Measurements from ENCODE around the gene DCTN4. TPM values are rescaled to one million over a fixed set of nuclear protein-coding genes. Genes with fewer than 3 reads are reported as not detected.

DCTN4 gene
- total RNA-seq, 1 experiment from 2014 or later = 43.9 TPM

GRCh38 chr5:150675069-150675468 lies 83.7 kb downstream of the DCTN4 start:
- Mint-ChIP-seq H3K36me3 (peaks cover 5% of the 10 kb centered on the region), H3K27me3 (ENCODE audit: low read depth) (no peaks in the 10 kb centered on the region), H3K9me3 (peaks cover under 1% of the 10 kb centered on the region; the same call in 1 of the 2 replicates), H3K4me1 (peaks cover 29% of the 10 kb centered on the region), H3K4me3 (no peak overlapping the region), H3K27ac (peak overlapping the region; percentile 70; the same call in 1 of the 2 replicates)
- ATAC-seq (no peak), DNase-seq (ENCODE audit: low spot score) (no peak)
- POLR2A ChIA-PET = no interaction called here
- CTCF ChIA-PET = interaction anchor here (0.7 kb wide), 1 partner anchor 26 kb away, joined by 3 read pairs; the partner anchor contains the start of gene RBM22
- TF ChIP-seq ZSCAN18 (CRISPR knock-in tag; IDR thresholded peaks at IDR 0.05) (no peak), FOXP4 (CRISPR knock-in tag; IDR thresholded peaks at IDR 0.05) (no peak), USF1 (CRISPR knock-in tag; IDR thresholded peaks at IDR 0.05) (no peak), JAZF1 (CRISPR knock-in tag; IDR thresholded peaks at IDR 0.05) (no peak), NR1H2 (CRISPR knock-in tag; IDR thresholded peaks at IDR 0.05) (no peak), NFATC4 (CRISPR knock-in tag; IDR thresholded peaks at IDR 0.05) (no peak), ZNF121 (CRISPR knock-in tag; IDR thresholded peaks at IDR 0.05) (no peak), ZNF396 (CRISPR knock-in tag; IDR thresholded peaks at IDR 0.05; ENCODE audit: borderline replicate concordance) (no peak)
- TF ChIP-seq, protein P1, sequence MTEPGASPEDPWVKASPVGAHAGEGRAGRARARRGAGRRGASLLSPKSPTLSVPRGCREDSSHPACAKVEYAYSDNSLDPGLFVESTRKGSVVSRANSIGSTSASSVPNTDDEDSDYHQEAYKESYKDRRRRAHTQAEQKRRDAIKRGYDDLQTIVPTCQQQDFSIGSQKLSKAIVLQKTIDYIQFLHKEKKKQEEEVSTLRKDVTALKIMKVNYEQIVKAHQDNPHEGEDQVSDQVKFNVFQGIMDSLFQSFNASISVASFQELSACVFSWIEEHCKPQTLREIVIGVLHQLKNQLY (CRISPR knock-in tag; IDR thresholded peaks at IDR 0.05) = no peak

GRCh38 chr5:150674341-150674821 lies 84.4 kb downstream of the DCTN4 start:
- no peaks in the 10 kb centered on the region for H3K27me3 Mint-ChIP-seq (ENCODE audit: low read depth)
- no peak for DNase-seq (ENCODE audit: low spot score)
- TF ChIP-seq KAT7 (CRISPR knock-in tag; IDR thresholded peaks at IDR 0.05; ENCODE audit: borderline replicate concordance) (no peak), GTF2I (CRISPR knock-in tag; conservative IDR thresholded peaks at IDR 0.05) (no peak), RELA (CRISPR knock-in tag; IDR thresholded peaks at IDR 0.05; ENCODE audit: borderline replicate concordance) (no peak), EMX1 (CRISPR knock-in tag; IDR thresholded peaks at IDR 0.05) (no peak), CREM (CRISPR knock-in tag; IDR thresholded peaks at IDR 0.05) (no peak), TCF7 (CRISPR knock-in tag; IDR thresholded peaks at IDR 0.05; ENCODE audit: low read depth) (no peak), JAZF1 (CRISPR knock-in tag; IDR thresholded peaks at IDR 0.05) (no peak), ZBTB21 (CRISPR knock-in tag; IDR thresholded peaks at IDR 0.05; ENCODE audit: borderline replicate concordance) (no peak), NFATC4 (CRISPR knock-in tag; IDR thresholded peaks at IDR 0.05) (no peak)
- peaks cover 8% of the 10 kb centered on the region for H3K36me3 Mint-ChIP-seq
- no peak overlapping the region for H3K4me3 Mint-ChIP-seq
- peaks cover 31% of the 10 kb centered on the region for H3K4me1 Mint-ChIP-seq
- CTCF ChIA-PET = interaction anchor here (4.2 kb wide), 1 partner anchor 27 kb away, joined by 19 read pairs; the partner anchor contains the start of gene RBM22
- POLR2A ChIA-PET = no interaction called here
- peaks cover 3% of the 10 kb centered on the region; the same call in 1 of the 2 replicates for H3K9me3 Mint-ChIP-seq
- no peak for ATAC-seq
- H3K27ac Mint-ChIP-seq = peak overlapping the region; percentile 78

DNA sequence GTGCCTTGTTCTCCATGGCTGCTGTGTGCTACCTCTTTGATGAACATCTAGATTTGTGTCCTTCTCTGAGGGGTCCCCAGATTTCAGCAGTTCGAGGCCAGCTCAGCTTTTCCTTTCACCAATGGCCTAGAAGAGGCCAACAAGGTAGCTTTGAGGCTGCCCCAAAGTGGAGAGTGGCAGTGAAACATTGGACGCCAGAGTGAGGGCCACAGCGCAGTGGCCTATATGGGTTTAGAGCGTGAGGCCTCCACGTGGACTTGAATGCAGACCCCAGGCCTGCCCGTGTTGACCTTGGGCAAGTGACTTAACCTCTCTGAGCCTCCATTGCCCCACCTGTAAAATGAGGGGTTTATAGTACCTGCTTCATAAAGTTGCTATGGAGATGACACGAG lies 85.9 kb downstream of the DCTN4 start:
- Mint-ChIP-seq H3K27me3 (ENCODE audit: low read depth) (no peaks in the 10 kb centered on the region), H3K27ac (peak overlapping the region; percentile 96), H3K36me3 (peaks cover 8% of the 10 kb centered on the region), H3K4me3 (peak overlapping the region; percentile 84), H3K9me3 (peaks cover 3% of the 10 kb centered on the region; the same call in 1 of the 2 replicates), H3K4me1 (peaks cover 31% of the 10 kb centered on the region)
- no peak for DNase-seq (ENCODE audit: low spot score)
- POLR2A ChIA-PET = interaction anchor here (0.5 to 4.3 kb wide), 7 partner anchors 9 to 144 kb away, joined by 3 to 26 read pairs (median 3); partner anchors contain the start of genes MYOZ3 and RBM22
- CTCF ChIA-PET = interaction anchor here (0.7 to 4.2 kb wide), 9 partner anchors 8 to 262 kb away, joined by 3 to 31 read pairs (median 5); partner anchors contain the start of genes MYOZ3, RBM22 and SMIM3
- ATAC-seq = no peak
- TF ChIP-seq ZNF423 (CRISPR knock-in tag; IDR thresholded peaks at IDR 0.05) = no peak
- TF ChIP-seq, protein P2, sequence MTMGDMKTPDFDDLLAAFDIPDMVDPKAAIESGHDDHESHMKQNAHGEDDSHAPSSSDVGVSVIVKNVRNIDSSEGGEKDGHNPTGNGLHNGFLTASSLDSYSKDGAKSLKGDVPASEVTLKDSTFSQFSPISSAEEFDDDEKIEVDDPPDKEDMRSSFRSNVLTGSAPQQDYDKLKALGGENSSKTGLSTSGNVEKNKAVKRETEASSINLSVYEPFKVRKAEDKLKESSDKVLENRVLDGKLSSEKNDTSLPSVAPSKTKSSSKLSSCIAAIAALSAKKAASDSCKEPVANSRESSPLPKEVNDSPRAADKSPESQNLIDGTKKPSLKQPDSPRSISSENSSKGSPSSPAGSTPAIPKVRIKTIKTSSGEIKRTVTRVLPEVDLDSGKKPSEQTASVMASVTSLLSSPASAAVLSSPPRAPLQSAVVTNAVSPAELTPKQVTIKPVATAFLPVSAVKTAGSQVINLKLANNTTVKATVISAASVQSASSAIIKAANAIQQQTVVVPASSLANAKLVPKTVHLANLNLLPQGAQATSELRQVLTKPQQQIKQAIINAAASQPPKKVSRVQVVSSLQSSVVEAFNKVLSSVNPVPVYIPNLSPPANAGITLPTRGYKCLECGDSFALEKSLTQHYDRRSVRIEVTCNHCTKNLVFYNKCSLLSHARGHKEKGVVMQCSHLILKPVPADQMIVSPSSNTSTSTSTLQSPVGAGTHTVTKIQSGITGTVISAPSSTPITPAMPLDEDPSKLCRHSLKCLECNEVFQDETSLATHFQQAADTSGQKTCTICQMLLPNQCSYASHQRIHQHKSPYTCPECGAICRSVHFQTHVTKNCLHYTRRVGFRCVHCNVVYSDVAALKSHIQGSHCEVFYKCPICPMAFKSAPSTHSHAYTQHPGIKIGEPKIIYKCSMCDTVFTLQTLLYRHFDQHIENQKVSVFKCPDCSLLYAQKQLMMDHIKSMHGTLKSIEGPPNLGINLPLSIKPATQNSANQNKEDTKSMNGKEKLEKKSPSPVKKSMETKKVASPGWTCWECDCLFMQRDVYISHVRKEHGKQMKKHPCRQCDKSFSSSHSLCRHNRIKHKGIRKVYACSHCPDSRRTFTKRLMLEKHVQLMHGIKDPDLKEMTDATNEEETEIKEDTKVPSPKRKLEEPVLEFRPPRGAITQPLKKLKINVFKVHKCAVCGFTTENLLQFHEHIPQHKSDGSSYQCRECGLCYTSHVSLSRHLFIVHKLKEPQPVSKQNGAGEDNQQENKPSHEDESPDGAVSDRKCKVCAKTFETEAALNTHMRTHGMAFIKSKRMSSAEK (CRISPR knock-in tag; IDR thresholded peaks at IDR 0.05; ENCODE audit: borderline replicate concordance) = no peak
- no peak for TF ChIP-seq MXD4 (CRISPR knock-in tag; IDR thresholded peaks at IDR 0.05; ENCODE audit: borderline replicate concordance)
- no peak for TF ChIP-seq IRF1 (CRISPR knock-in tag; IDR thresholded peaks at IDR 0.05)
- TF ChIP-seq ZNF416 (CRISPR knock-in tag; IDR thresholded peaks at IDR 0.05) = no peak

Measured in WTC11 (cell line).